ENCODE measurements around the gene HECTD3.

HECTD3 gene

DNA sequence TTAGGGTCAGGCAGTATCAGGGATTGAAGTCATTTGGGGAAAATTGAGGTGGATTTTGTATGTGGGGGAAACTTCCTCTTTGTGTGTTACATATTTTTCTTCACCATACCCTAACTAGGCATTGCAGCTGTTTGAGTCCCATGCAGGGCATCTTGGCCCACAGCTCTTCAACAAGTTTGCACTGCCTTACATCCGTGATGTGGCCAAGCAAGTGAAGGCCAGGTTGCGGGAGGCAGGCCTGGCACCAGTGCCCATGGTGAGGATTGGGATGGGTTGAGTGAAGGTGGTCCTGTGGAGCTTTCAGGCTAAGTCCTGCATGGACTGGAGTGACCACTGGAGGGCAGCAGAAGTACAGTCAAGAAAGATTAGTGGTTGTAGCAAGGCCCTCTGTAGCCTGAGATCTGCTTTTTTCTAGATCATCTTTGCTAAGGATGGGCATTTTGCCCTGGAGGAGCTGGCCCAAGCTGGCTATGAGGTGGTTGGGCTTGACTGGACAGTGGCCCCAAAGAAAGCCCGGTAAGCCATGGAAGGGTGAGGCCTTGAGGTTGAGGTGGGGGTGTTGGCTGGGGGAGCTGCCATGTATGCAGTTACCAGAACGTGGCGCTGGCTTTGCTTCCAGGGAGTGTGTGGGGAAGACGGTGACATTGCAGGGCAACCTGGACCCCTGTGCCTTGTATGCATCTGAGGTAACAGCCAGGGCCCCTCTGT lies 3.4 kb upstream of the HECTD3 start:
- TF ChIP-seq, protein P1, sequence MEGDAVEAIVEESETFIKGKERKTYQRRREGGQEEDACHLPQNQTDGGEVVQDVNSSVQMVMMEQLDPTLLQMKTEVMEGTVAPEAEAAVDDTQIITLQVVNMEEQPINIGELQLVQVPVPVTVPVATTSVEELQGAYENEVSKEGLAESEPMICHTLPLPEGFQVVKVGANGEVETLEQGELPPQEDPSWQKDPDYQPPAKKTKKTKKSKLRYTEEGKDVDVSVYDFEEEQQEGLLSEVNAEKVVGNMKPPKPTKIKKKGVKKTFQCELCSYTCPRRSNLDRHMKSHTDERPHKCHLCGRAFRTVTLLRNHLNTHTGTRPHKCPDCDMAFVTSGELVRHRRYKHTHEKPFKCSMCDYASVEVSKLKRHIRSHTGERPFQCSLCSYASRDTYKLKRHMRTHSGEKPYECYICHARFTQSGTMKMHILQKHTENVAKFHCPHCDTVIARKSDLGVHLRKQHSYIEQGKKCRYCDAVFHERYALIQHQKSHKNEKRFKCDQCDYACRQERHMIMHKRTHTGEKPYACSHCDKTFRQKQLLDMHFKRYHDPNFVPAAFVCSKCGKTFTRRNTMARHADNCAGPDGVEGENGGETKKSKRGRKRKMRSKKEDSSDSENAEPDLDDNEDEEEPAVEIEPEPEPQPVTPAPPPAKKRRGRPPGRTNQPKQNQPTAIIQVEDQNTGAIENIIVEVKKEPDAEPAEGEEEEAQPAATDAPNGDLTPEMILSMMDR (conservative IDR thresholded peaks at IDR 0.05; ENCODE audit: low read depth, low read length), result peak; percentile 94
- no peaks in the 10 kb centered on the region for H4K20me1 ChIP-seq (ENCODE audit: insufficient read depth)
- no peak overlapping the region for H3K4me3 ChIP-seq (IDR thresholded peaks at IDR 0.05; ENCODE audit: insufficient read depth, low read depth, low read length)
- no peaks in the 10 kb centered on the region for H3K27me3 ChIP-seq (ENCODE audit: insufficient read depth, low read depth)
- no peak overlapping the region for H3K9ac ChIP-seq
- no peak overlapping the region for H2AFZ ChIP-seq (ENCODE audit: low read depth)
- H3K36me3 ChIP-seq (ENCODE audit: insufficient read depth), result no peaks in the 10 kb centered on the region
- peaks cover 16% of the 10 kb centered on the region for H3K4me1 ChIP-seq (ENCODE audit: low read depth, poor library complexity, severe bottlenecking)
- no peak overlapping the region for H3K4me2 ChIP-seq
- no peak overlapping the region for H3K27ac ChIP-seq
- no peaks in the 10 kb centered on the region for H3K79me2 ChIP-seq (ENCODE audit: insufficient read depth, low read depth)

DNA sequence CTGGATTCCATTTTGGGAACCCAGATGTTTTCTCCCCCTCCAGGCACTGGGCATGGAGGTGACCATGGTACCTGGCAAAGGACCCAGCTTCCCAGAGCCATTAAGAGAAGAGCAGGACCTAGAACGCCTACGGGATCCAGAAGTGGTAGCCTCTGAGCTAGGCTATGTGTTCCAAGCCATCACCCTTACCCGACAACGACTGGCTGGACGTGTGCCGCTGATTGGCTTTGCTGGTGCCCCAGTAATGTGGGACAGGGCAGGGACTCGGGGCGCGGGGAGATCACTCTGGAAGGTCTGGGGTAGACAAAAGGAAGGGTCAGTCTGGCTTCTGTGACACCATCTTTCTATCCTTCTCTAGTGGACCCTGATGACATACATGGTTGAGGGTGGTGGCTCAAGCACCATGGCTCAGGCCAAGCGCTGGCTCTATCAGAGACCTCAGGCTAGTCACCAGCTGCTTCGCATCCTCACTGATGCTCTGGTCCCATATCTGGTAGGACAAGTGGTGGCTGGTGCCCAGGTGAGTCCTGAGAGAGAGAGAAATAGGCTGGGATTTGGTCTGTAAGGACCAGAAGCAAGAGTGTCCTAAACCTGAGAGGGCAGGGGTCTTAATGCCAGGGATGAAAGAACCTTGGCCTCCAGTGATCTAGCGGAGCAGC lies 2.6 kb upstream of the HECTD3 start:
- Histone ChIP-seq H3K4me1 (ENCODE audit: low read depth, poor library complexity, severe bottlenecking) (peaks cover 16% of the 10 kb centered on the region), H4K20me1 (ENCODE audit: insufficient read depth) (no peaks in the 10 kb centered on the region), H3K36me3 (ENCODE audit: insufficient read depth) (no peaks in the 10 kb centered on the region), H2AFZ (ENCODE audit: low read depth) (no peak overlapping the region), H3K27me3 (ENCODE audit: insufficient read depth, low read depth) (no peaks in the 10 kb centered on the region), H3K4me2 (peak overlapping the region; percentile 94; the same call in 1 of the 2 replicates), H3K4me3 (IDR thresholded peaks at IDR 0.05; ENCODE audit: insufficient read depth, low read depth, low read length) (no peak overlapping the region), H3K79me2 (ENCODE audit: insufficient read depth, low read depth) (no peaks in the 10 kb centered on the region), H3K27ac (no peak overlapping the region), H3K9ac (no peak overlapping the region)
- TF ChIP-seq, protein P1 (conservative IDR thresholded peaks at IDR 0.05; ENCODE audit: low read depth, low read length), result no peak

DNA sequence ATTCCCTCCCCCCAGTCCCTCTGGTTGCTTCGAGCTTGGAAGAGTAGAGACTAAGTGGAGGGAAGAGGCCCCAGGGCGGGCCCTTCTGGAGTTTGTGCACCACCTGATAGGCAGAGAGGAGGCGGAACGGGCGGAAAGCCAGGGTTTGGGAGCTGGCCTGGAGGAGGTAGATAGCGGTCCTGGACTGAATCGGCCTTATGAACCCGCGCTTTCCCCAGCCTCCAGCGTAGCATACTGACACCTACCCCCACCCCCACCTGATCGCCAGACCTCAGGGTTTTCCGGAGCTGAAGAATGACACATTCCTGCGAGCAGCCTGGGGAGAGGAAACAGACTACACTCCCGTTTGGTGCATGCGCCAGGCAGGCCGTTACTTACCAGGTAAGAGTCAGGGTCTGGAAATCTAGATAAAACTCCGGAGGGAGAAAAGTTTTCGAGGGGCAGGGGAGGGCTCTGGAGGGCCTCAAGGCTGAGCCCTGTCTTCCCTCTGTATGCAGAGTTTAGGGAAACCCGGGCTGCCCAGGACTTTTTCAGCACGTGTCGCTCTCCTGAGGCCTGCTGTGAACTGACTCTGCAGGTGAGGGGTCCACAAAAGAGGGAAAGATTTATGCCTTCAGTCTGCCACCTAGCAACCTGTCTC lies 1.6 kb upstream of the HECTD3 start:
- no peaks in the 10 kb centered on the region for H3K36me3 ChIP-seq (ENCODE audit: insufficient read depth)
- H3K4me2 ChIP-seq, result peak overlapping the region; percentile 94
- peak overlapping the region; percentile 62 for H3K4me3 ChIP-seq (IDR thresholded peaks at IDR 0.05; ENCODE audit: insufficient read depth, low read depth, low read length)
- H3K79me2 ChIP-seq (ENCODE audit: insufficient read depth, low read depth), result no peaks in the 10 kb centered on the region
- no peaks in the 10 kb centered on the region for H4K20me1 ChIP-seq (ENCODE audit: insufficient read depth)
- no peaks in the 10 kb centered on the region for H3K27me3 ChIP-seq (ENCODE audit: insufficient read depth, low read depth)
- peaks cover 11% of the 10 kb centered on the region for H3K4me1 ChIP-seq (ENCODE audit: low read depth, poor library complexity, severe bottlenecking)
- TF ChIP-seq, protein P1 (conservative IDR thresholded peaks at IDR 0.05; ENCODE audit: low read depth, low read length), result no peak
- H3K27ac ChIP-seq, result peak overlapping the region; percentile 79; the same call in 1 of the 2 replicates
- peak overlapping the region; percentile 72; the same call in 1 of the 2 replicates for H3K9ac ChIP-seq
- H2AFZ ChIP-seq (ENCODE audit: low read depth), result peak overlapping the region; percentile 99

DNA sequence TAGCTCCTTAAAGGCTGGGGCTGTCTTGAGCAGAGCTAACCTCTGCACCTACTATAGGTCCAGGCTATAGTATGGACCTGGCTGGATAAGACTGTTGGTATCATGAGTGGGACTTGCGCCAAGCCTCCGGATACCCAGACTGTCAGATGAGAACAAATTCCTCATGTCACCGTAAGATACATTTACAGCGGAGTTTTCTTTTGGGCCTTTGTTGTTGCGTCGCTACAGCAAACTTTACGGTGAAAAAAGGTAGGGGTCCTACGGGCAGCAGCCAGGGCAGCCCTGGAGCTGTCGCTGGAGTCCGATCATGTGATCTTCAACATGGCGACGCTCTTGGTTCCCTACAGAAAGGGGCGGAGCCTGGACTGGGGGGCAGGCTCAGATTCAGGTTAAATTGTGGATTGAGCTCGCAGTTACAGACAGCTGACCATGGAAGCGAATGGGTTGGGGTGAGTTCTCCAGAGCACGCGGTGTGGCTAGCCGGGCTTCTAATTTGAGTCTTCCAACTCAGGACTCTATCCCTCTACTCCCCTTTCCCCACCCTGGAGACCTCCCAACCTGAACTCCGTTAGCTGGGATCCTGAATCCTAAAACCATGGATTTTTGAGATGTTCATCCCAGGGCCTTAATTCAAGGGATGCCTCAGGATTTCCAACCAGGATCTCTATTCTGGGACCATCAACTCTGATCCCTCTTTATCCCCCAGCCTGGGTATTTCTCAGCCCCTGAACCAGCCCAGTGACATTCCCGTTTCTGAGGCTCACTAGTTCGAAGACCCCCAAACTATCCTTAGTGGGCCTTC lies 914 bp upstream of the HECTD3 start, which contains the start of gene UROD:
Gene UROD, plus strand, starts transcription at position 418 of the 802 bp plus-strand sequence. Its CDS starts 12 bp downstream, at position 430.
- no peaks in the 10 kb centered on the region for H3K36me3 ChIP-seq (ENCODE audit: insufficient read depth)
- no peaks in the 10 kb centered on the region for H3K27me3 ChIP-seq (ENCODE audit: insufficient read depth, low read depth)
- H3K4me2 ChIP-seq, result peak within 1 kb of the TSS; percentile 94
- TF ChIP-seq, protein P1 (conservative IDR thresholded peaks at IDR 0.05; ENCODE audit: low read depth, low read length), result no peak
- H3K27ac ChIP-seq, result peak within 1 kb of the TSS; percentile 79
- H4K20me1 ChIP-seq (ENCODE audit: insufficient read depth), result no peaks in the 10 kb centered on the region
- H3K4me3 ChIP-seq (IDR thresholded peaks at IDR 0.05; ENCODE audit: insufficient read depth, low read depth, low read length), result peak within 1 kb of the TSS; percentile 62
- no peaks in the 10 kb centered on the region for H3K79me2 ChIP-seq (ENCODE audit: insufficient read depth, low read depth)
- H3K4me1 ChIP-seq (ENCODE audit: low read depth, poor library complexity, severe bottlenecking), result peaks cover 11% of the 10 kb centered on the region
- peak within 1 kb of the TSS; percentile 99 for H2AFZ ChIP-seq (ENCODE audit: low read depth)
- peak within 1 kb of the TSS; percentile 72 for H3K9ac ChIP-seq

All from KMS-11 (cell line).